ENCODE data around the gene TEKT5. TPM values are rescaled to one million over a fixed set of nuclear protein-coding genes. Genes with fewer than 3 reads are reported as not detected.

Gene TEKT5

GRCh38 chr16:10578474-10579316, 116.0 kb downstream of the TEKT5 start:
- no peak overlapping the region for H2BK120ac ChIP-seq (ENCODE audit: low read depth, low read length)
- WGBS, 2 donors (ENCODE audit: extremely low coverage in 2 of 2, insufficient read length in 2 of 2, insufficient replicate concordance in 1 of 2), result no CpG with 5 or more reads among the region's 20 CpGs
- no peak overlapping the region for H3K4me2 ChIP-seq (ENCODE audit: insufficient read depth, low read length, poor library complexity, severe bottlenecking)
- H3K9ac ChIP-seq (ENCODE audit: low read depth, low read length, poor library complexity), result peak overlapping the region; percentile 22
- peak overlapping the region; percentile 45 for H2BK15ac ChIP-seq (ENCODE audit: low read length)
- peak overlapping the region; percentile 96 for H2AK5ac ChIP-seq (ENCODE audit: low read depth, low read length)
- DNase-seq (ENCODE audit: low spot score), result no peak
- peaks cover 21 to 31% of the 10 kb centered on the region in 2 donors for H3K4me1 ChIP-seq (ENCODE audit: control insufficient read depth in 2 of 2, insufficient read depth in 1 of 2, low read depth in 1 of 2, low read length in 2 of 2)
- H2BK12ac ChIP-seq (ENCODE audit: low read length), result no peak overlapping the region
- peaks cover 2% of the 10 kb centered on the region for H3K79me1 ChIP-seq (ENCODE audit: low read depth, low read length)
- no peaks in the 10 kb centered on the region for H3K36me3 ChIP-seq (replicated peaks in 1 of 2; ENCODE audit: control insufficient read depth in 2 of 2, insufficient read depth in 2 of 2, low read length in 2 of 2)
- H3K4me3 ChIP-seq (ENCODE audit: low read length in 2 of 2), result no peak overlapping the region
- H3K4ac ChIP-seq (ENCODE audit: low read length), result no peak overlapping the region
- no peak overlapping the region for H3K14ac ChIP-seq (ENCODE audit: low read length)
- no peak overlapping the region for H2AFZ ChIP-seq (ENCODE audit: low read length)
- no peak overlapping the region for H4K8ac ChIP-seq (ENCODE audit: low read depth, low read length)
- peak overlapping the region; percentile 29 for H2BK5ac ChIP-seq (ENCODE audit: low read length)
- H3K27ac ChIP-seq (replicated peaks; ENCODE audit: low read length), result no peak overlapping the region
- no peaks in the 10 kb centered on the region for H3K9me3 ChIP-seq (replicated peaks in 1 of 2; ENCODE audit: control insufficient read depth in 2 of 2, insufficient read depth in 1 of 2, low read depth in 1 of 2, low read length in 2 of 2)
- peak overlapping the region; percentile 46 for H3K23ac ChIP-seq (ENCODE audit: low read depth, low read length, poor library complexity)
- H4K91ac ChIP-seq (ENCODE audit: low read depth, low read length, poor library complexity), result no peak overlapping the region
- H3K18ac ChIP-seq (ENCODE audit: low read length), result peak overlapping the region; percentile 35
- no peaks in the 10 kb centered on the region for H3K27me3 ChIP-seq (ENCODE audit: control insufficient read depth in 3 of 3, insufficient read depth in 3 of 3, low read depth in 1 of 3, low read length in 3 of 3)

Small RNAs within 50 kb of the gene (small RNA-seq; reads per million reads assigned to genes)
- gene MTND4LP24 (ENCODE audit: insufficient read depth), result not detected
- not detected for gene MTND6P33 (ENCODE audit: insufficient read depth)
